Stimulated activated naive CD4-positive, alpha-beta T cell (primary cell): ENCODE data around the gene SEC11A.
"Not testable (repeated sequence)": the region's sequence is repeated elsewhere in the genome, so short reads cannot be mapped to it uniquely, and the experiment has no call there.

Experiments
- DNase-seq, 6 experiments: peaks; one replicate each; lab custom pipeline; 2025; lab: John Stamatoyannopoulos, UW

SEC11A gene

DNA sequence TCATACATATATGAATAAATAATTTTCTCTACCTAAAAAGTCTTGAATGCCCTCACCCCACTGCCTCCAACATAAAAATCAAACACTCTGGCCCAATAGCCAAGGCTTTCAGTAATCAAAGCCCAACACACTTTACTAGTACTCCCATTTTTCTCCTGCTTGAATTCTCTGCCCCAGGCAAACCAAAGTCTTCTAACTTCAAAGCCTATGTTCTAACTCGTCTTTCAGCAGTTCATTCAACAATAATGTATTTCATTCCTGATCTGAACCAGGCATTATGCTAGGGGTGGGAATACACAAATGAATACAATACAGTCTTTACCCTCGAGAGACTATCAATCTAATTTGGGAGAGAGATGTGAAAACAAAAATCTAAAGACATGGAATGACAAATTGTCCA is 21.1 kb upstream of the SEC11A start:
- DNase-seq = no peak

- peak in 5 of 6 experiments; percentile 3 to 64 (median 60) for DNase-seq
These were observed 20.4 kb upstream of the SEC11A start for GRCh38 chr15:84736375-84736774.

GRCh38 chr15:84735480-84736061 is 19.6 kb upstream of the SEC11A start:
- not testable (repeated sequence) for DNase-seq

DNA sequence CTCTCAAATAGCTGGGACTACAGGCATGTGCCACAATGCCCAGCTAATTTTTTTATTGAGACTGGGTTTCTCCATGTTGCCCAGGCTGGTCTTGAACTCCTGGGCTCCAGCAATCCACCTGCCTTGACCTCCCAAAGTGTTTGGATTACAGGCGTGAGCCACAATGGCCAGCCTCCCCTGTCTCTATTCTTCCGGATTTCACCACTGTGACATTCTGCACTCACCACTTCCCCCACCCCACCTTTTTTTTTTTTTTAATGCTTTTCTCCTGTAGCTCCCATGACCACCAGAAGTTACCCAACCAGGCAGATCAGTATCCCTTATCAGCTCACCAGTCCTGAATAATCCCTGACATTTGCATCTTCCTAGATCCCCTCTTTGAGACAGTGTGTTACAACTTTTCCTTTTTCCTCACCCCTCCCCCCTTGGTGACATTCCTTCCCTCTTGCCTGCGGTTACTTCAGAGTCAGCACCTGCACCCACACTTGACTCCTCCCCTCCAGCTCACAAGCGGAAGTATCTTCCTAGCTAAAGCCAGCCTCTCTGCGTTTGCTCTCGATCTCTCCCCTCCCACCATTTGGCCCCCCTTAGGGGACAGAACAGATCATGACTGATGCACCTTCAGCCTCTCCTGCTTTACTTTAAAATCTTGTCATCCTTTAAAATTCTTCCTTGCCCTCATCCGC is 19.0 kb upstream of the SEC11A start:
- DNase-seq = peak; percentile 52 to 75 (median 70)

DNA sequence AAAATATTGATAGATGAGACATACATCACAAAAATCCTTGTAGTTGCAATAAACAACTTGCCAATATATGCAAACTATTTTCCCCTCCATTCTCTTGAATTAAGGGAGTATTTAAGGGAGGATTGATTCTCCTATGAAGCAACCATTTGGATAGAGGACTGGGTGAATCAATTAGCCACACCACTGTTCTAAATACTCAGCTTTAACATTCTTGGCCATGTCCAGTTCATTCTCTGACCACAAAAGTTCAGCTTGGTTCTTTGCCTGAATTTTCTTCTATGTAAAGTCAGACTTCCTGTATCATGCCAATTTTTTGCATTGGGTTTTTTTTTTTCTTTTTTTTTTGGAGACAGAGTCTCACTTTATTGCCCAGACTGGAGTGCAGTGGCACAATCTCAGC is 15.8 kb upstream of the SEC11A start:
- DNase-seq = no peak

- no peak for DNase-seq
These were observed 11.5 kb upstream of the SEC11A start for GRCh38 chr15:84727429-84727828.

DNA sequence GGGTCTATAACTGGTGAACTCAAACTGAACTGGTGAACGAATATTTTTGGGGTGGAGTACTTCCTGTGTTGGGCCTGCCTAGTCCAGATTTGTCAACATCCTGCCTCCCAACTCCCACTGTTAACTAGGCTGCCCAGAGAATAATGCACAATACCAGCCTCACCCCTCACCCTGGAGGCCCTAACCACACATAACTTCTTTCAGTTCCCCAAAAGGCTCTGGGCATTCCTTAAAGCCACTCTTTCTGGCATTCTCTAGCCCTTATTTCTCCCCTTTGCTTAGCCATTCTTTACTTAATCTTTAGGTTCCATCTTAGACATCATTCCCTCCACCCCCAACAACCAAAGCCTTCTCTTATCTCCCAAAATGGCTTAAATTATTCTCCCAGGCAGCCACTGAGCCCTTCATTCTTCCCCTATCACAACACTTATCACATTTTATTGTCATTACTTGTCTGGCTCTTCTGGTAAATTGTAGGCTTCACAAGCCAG is 9.1 kb upstream of the SEC11A start:
- peak in 3 of 6 experiments; percentile 12 to 52 (median 35) for DNase-seq

GRCh38 chr15:84722628-84723027 is 6.7 kb upstream of the SEC11A start:
- no peak for DNase-seq

DNA sequence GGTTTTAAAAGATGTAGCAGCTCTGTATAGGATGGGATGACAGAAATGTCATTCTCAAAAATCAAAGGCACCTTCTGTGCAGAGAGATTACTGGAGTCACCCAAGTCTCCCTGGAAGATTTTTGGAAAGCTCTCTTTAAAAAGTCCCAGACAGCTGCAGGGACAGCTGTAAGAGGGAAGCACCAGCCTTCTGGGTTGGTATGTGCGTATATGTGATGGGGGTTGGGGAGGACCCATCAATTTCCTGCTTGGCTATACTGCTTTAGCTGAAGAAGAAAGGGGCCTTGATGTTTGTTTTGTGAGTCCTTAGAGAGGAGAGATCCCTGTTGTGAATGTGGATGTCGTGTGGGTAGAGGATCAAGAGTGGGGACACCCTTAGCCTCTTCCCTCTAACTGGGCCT is 5.4 kb upstream of the SEC11A start:
- peak in 5 of 6 experiments; percentile 5 to 49 (median 37) for DNase-seq

GRCh38 chr15:84715441-84716035 is 401 bp downstream of the SEC11A start:
- DNase-seq = peak in 5 of 6 experiments; percentile 4 to 66 (median 30)

DNA sequence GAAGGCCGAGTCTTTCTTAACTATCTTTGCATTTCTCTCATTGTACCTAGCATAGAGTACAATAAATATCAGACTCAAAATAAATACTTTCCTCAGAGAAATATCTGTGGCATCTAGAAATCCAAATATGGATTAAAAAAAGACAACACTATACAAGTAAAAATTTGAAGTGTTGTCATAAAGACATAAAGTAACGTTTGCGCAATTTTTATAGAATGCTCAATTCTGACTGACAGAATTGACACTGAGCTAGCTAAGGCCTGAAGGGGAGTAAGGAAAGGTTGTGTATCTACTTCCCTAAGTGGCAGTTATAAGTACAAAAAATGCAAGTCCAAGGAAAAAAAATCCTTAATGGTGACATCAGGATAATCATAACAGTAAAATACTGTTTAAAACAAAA is 1.1 kb downstream of the SEC11A start:
- no peak for DNase-seq

GRCh38 chr15:84714372-84714771 is 1.6 kb downstream of the SEC11A start:
- no peak for DNase-seq

GRCh38 chr15:84703808-84704207 is 12.1 kb downstream of the SEC11A start:
- DNase-seq = no peak

DNA sequence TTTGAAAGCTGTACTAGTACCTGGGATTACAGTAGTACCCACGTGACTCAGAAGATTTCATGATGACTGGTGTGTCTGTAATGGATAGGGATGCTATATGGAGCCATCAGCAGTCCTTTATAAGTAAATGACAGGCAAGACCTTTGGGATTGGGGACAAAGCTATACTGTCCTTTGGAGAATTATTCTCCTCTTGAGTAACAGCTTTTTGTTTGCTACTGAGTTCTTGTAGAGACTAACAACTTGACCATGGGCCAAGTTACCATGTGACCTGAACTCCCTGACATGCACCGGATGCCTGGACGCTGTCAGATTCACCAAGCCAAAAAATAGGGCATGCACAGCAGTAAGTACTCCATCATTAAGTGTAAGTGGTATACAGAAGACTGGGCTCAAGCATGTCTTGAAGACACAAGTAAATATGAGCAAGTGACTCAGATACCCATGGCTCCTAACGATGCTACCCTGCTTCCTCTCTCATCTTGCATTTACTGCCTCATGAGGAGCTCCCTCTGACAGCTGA is 12.9 kb downstream of the SEC11A start:
- DNase-seq = no peak

DNA sequence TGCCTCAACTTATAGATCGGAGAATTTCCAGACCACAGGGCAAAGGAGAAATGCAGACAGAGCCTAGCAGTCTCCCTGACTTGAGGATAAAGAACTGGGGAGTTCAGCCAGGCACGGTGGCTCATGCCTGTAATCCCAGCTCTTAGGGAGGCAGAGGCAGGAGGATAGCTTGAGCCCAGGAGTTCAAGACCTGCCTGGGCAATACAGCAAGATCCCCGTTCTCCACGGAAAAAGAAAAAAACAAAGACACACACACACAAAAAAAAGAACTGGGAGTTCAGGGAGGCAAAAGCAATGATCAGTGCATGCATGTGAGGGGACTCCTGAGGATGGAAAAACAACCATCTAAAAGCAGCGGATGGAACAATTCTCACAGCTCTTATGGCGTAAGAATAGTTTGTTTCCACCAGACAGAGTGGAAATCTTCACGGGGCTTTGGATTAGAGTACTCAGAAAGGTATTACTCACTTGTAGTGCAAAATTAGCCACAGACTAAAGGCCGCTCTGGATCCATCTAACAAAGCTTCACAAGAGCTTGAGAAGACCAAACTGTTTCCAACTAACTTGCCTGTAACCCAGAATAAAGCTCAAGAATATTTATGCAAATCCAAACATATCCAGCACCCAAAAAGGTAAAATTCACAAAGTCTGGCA is 16.3 kb downstream of the SEC11A start:
- no peak for DNase-seq

- DNase-seq = no peak
These were observed 18.5 kb downstream of the SEC11A start for GRCh38 chr15:84697236-84697990.

DNA sequence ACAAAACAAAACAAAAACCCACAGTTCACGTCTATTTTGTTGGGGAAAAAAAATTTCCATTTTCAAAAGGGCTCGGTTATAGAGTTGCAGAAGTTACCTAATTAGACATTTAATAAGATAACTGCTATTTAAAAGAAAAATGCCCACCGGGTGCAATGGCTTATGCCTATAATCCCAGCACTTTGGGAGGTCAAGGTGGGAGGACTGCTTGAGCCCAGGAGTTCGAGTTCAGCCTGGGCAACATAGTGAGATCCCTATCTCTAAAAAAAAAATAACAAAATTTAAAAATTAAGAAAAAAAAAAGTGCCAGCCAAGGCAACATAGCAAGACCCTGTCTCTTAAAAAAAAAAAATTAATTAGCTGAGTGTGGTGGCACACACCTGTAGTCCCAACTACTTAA is 19.2 kb downstream of the SEC11A start:
- DNase-seq = no peak

DNA sequence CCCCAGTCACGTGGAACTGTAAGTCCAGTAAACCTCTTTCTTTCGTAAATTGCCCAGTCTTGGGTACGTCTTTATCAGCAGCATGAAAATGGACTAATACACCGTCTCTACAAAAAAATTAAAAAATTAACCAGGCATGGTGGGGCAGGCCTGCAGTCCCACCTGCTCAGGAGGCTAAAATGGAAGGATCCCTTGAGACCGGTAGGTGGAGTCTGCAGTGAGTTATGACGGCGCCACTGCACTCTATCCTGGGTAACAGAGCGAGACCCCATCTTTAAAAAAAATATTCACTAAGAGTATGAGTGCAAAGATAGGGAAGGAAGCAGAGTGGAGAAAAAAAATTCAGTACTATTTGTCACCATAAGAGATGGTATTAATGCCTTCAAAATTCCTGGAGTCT is 25.6 kb downstream of the SEC11A start:
- no peak for DNase-seq

GRCh38 chr15:84689858-84690257 is 26.1 kb downstream of the SEC11A start:
- DNase-seq = no peak

DNA sequence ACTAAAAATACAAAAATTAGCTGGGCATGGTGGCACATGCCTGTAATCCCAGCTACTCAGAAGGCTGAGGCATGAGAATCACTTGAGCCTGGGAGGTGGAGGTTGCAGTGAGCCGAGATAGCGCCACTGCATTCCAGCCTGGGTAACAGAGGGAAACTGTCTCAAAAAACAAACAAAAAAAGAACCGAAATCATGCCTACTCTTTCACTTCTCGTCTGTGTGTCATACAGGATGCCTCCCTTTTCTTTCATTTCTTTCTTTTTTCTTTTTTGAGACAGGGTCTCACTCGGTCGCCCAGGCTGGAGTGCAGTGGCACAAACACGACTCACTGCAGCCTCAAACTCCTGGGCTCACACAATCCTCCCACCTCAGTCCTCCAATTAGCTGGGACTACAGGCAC is 29.5 kb downstream of the SEC11A start:
- DNase-seq = not testable (repeated sequence)

- DNase-seq = no peak
These were observed 30.6 kb downstream of the SEC11A start for GRCh38 chr15:84685304-84685703.

DNA sequence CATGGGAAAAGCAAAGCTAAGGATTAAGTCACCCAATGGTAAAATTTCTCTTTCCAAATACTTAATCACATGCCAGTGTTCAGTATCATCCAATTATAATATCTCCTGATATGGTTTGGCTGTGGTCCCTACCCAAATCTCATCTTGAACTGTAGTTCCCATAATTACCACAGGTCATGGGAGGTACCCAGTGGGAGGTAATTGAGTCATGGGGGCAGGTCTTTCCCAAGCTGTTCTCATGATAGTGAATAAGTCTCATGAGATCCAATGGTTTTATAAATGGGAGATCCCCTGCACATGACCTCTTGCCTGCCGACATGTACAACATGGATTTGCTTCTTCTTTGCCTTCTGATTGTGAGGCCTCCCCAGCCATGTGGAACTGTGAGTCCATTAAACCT is 31.8 kb downstream of the SEC11A start:
- DNase-seq = no peak
